Activated naive CD4-positive, alpha-beta T cell treated with anti-CD3 and anti-CD28 coated beads, Interleukin-2, amount 50 U/mL, for 24 hours (primary cell): ENCODE measurements around the gene SCGB1A1.

Source experiments
- H3K27ac Mint-ChIP-seq: one replicate; pipeline ENCODE4 v1.8.0; 2021; ENCODE audit warnings: mild to moderate bottlenecking, mixed read lengths
- H3K27me3 Mint-ChIP-seq: one replicate; pipeline ENCODE4 v1.8.0; 2021; ENCODE audit warnings: mixed read lengths
- H3K36me3 Mint-ChIP-seq: one replicate; pipeline ENCODE4 v1.8.0; 2021; ENCODE audit warnings: mixed read lengths
- H3K4me1 Mint-ChIP-seq: one replicate; pipeline ENCODE4 v1.8.0; 2021; ENCODE audit warnings: mixed read lengths
- H3K4me3 Mint-ChIP-seq: one replicate; pipeline ENCODE4 v1.8.0; 2021; ENCODE audit warnings: mild to moderate bottlenecking, mixed read lengths
- H3K9me3 Mint-ChIP-seq: one replicate; pipeline ENCODE4 v1.8.0; 2021; ENCODE audit warnings: mixed read lengths

The SCGB1A1 gene

GRCh38 chr11:62431171-62431901, 12.5 kb downstream of the SCGB1A1 start:
- H3K36me3 Mint-ChIP-seq = no peaks in the 10 kb centered on the region
- no peak overlapping the region for H3K4me3 Mint-ChIP-seq
- no peak overlapping the region for H3K27ac Mint-ChIP-seq
- H3K4me1 Mint-ChIP-seq = peaks cover 59% of the 10 kb centered on the region
- H3K9me3 Mint-ChIP-seq = no peaks in the 10 kb centered on the region
- no peaks in the 10 kb centered on the region for H3K27me3 Mint-ChIP-seq

GRCh38 chr11:62432695-62433094, 13.9 kb downstream of the SCGB1A1 start:
- Mint-ChIP-seq H3K4me1 (peaks cover 51% of the 10 kb centered on the region), H3K36me3 (no peaks in the 10 kb centered on the region), H3K27ac (no peak overlapping the region), H3K9me3 (no peaks in the 10 kb centered on the region), H3K27me3 (no peaks in the 10 kb centered on the region), H3K4me3 (no peak overlapping the region)

GRCh38 chr11:62433141-62433903, 14.5 kb downstream of the SCGB1A1 start:
- no peak overlapping the region for H3K27ac Mint-ChIP-seq
- H3K36me3 Mint-ChIP-seq = no peaks in the 10 kb centered on the region
- H3K9me3 Mint-ChIP-seq = no peaks in the 10 kb centered on the region
- peaks cover 46% of the 10 kb centered on the region for H3K4me1 Mint-ChIP-seq
- no peaks in the 10 kb centered on the region for H3K27me3 Mint-ChIP-seq
- no peak overlapping the region for H3K4me3 Mint-ChIP-seq

- H3K27ac Mint-ChIP-seq = no peak overlapping the region
- peaks cover 41% of the 10 kb centered on the region for H3K4me1 Mint-ChIP-seq
- no peak overlapping the region for H3K4me3 Mint-ChIP-seq
These were observed 15.1 kb downstream of the SCGB1A1 start for GRCh38 chr11:62433904-62434276.

GRCh38 chr11:62435846-62436660, 17.2 kb downstream of the SCGB1A1 start:
- Mint-ChIP-seq H3K4me1 (peaks cover 32% of the 10 kb centered on the region), H3K27me3 (no peaks in the 10 kb centered on the region), H3K27ac (no peak overlapping the region), H3K9me3 (no peaks in the 10 kb centered on the region), H3K36me3 (no peaks in the 10 kb centered on the region), H3K4me3 (no peak overlapping the region)

More at GRCh38 chr11:62433904-62434276, 15.1 kb downstream of the SCGB1A1 start:
- no peaks in the 10 kb centered on the region for H3K27me3 Mint-ChIP-seq
- H3K9me3 Mint-ChIP-seq = no peaks in the 10 kb centered on the region
- H3K36me3 Mint-ChIP-seq = no peaks in the 10 kb centered on the region

GRCh38 chr11:62437616-62438015, 18.8 kb downstream of the SCGB1A1 start:
- Mint-ChIP-seq H3K4me3 (no peak overlapping the region), H3K9me3 (no peaks in the 10 kb centered on the region)

GRCh38 chr11:62438641-62439040, 19.8 kb downstream of the SCGB1A1 start:
- H3K27me3 Mint-ChIP-seq = no peaks in the 10 kb centered on the region
- H3K9me3 Mint-ChIP-seq = no peaks in the 10 kb centered on the region

More at GRCh38 chr11:62437616-62438015, 18.8 kb downstream of the SCGB1A1 start:
- H3K4me1 Mint-ChIP-seq = peaks cover 27% of the 10 kb centered on the region
- no peaks in the 10 kb centered on the region for H3K36me3 Mint-ChIP-seq
- H3K27me3 Mint-ChIP-seq = no peaks in the 10 kb centered on the region
- no peak overlapping the region for H3K27ac Mint-ChIP-seq

GRCh38 chr11:62439785-62440602, 21.2 kb downstream of the SCGB1A1 start:
- no peak overlapping the region for H3K4me3 Mint-ChIP-seq
- H3K27ac Mint-ChIP-seq = no peak overlapping the region
- H3K9me3 Mint-ChIP-seq = no peaks in the 10 kb centered on the region
- H3K36me3 Mint-ChIP-seq = no peaks in the 10 kb centered on the region
- H3K27me3 Mint-ChIP-seq = peaks cover 1% of the 10 kb centered on the region
- H3K4me1 Mint-ChIP-seq = peaks cover 15% of the 10 kb centered on the region

More at GRCh38 chr11:62438641-62439040, 19.8 kb downstream of the SCGB1A1 start:
- Mint-ChIP-seq H3K4me1 (peaks cover 21% of the 10 kb centered on the region), H3K4me3 (no peak overlapping the region), H3K36me3 (no peaks in the 10 kb centered on the region), H3K27ac (no peak overlapping the region)

GRCh38 chr11:62443390-62444235, 24.8 kb downstream of the SCGB1A1 start:
- H3K36me3 Mint-ChIP-seq = no peaks in the 10 kb centered on the region
- H3K27ac Mint-ChIP-seq = no peak overlapping the region
- H3K4me3 Mint-ChIP-seq = peak overlapping the region; percentile 76
- peaks cover 6% of the 10 kb centered on the region for H3K4me1 Mint-ChIP-seq
- no peaks in the 10 kb centered on the region for H3K9me3 Mint-ChIP-seq
- peaks cover 5% of the 10 kb centered on the region for H3K27me3 Mint-ChIP-seq

GRCh38 chr11:62444236-62444833, 25.5 kb downstream of the SCGB1A1 start:
- H3K4me3 Mint-ChIP-seq = peak overlapping the region; percentile 76
- no peaks in the 10 kb centered on the region for H3K36me3 Mint-ChIP-seq
- no peak overlapping the region for H3K27ac Mint-ChIP-seq
- peaks cover 6% of the 10 kb centered on the region for H3K4me1 Mint-ChIP-seq
- peaks cover 5% of the 10 kb centered on the region for H3K27me3 Mint-ChIP-seq
- H3K9me3 Mint-ChIP-seq = no peaks in the 10 kb centered on the region

- no peaks in the 10 kb centered on the region for H3K36me3 Mint-ChIP-seq
- peaks cover 5% of the 10 kb centered on the region for H3K27me3 Mint-ChIP-seq
- no peak overlapping the region for H3K27ac Mint-ChIP-seq
- peak overlapping the region; percentile 76 for H3K4me3 Mint-ChIP-seq
- H3K4me1 Mint-ChIP-seq = peaks cover 6% of the 10 kb centered on the region
- H3K9me3 Mint-ChIP-seq = no peaks in the 10 kb centered on the region
These were observed 26.0 kb downstream of the SCGB1A1 start for GRCh38 chr11:62444835-62445234.

- H3K36me3 Mint-ChIP-seq = no peaks in the 10 kb centered on the region
- no peaks in the 10 kb centered on the region for H3K9me3 Mint-ChIP-seq
- H3K27me3 Mint-ChIP-seq = peaks cover 5% of the 10 kb centered on the region
- no peak overlapping the region for H3K27ac Mint-ChIP-seq
- H3K4me1 Mint-ChIP-seq = peaks cover 6% of the 10 kb centered on the region
- no peak overlapping the region for H3K4me3 Mint-ChIP-seq
These were observed 26.5 kb downstream of the SCGB1A1 start for GRCh38 chr11:62445314-62445740.

- H3K36me3 Mint-ChIP-seq = no peaks in the 10 kb centered on the region
- H3K27ac Mint-ChIP-seq = no peak overlapping the region
- H3K27me3 Mint-ChIP-seq = peaks cover 5% of the 10 kb centered on the region
- no peaks in the 10 kb centered on the region for H3K9me3 Mint-ChIP-seq
- peaks cover 6% of the 10 kb centered on the region for H3K4me1 Mint-ChIP-seq
- no peak overlapping the region for H3K4me3 Mint-ChIP-seq
These were observed 27.3 kb downstream of the SCGB1A1 start for GRCh38 chr11:62446091-62446490.

GRCh38 chr11:62449451-62449851, 30.6 kb downstream of the SCGB1A1 start:
- Mint-ChIP-seq H3K9me3 (no peaks in the 10 kb centered on the region), H3K27ac (no peak overlapping the region), H3K36me3 (no peaks in the 10 kb centered on the region), H3K4me1 (peaks cover 6% of the 10 kb centered on the region), H3K4me3 (no peak overlapping the region), H3K27me3 (peaks cover 5% of the 10 kb centered on the region)
